Left lung (tissue), 10 donors: ENCODE results near the gene GPC1. TPM values are rescaled to one million over a fixed set of nuclear protein-coding genes. Genes with fewer than 3 reads are reported as not detected.
A peak's percentile ranks its signal among the peaks of the same experiment; 100 is the strongest.

Experiments
- ATAC-seq: fragments of 200-7000 bp; cut with Tn5 transposase; one replicate; pipeline ENCODE4 v1.9.1; 2020; ENCODE audit warnings: moderate library complexity
- DNase-seq, 4 donors: peaks; one replicate each; pipeline ENCODE4 v3.0.0-alpha.2; 2013 to 2020
- H3K27ac ChIP-seq, 2 donors: fragments of 200-600 bp; sonication (generic) in 1 of 2; one replicate each; pipeline versions ENCODE4 v1.5.0 to v1.8.0; 2020 to 2021
- H3K27me3 ChIP-seq, 2 donors: fragments of 200-600 bp; sonication (generic) in 1 of 2; one replicate each; pipeline versions ENCODE4 v1.5.0 to v1.8.0; 2020 to 2021
- H3K36me3 ChIP-seq, 2 donors: fragments of 200-600 bp; sonication (generic) in 1 of 2; one replicate each; pipeline versions ENCODE4 v1.5.0 to v1.8.0; 2020 to 2021
- H3K4me1 ChIP-seq, 2 donors: fragments of 200-600 bp; one replicate each; pipeline ENCODE4 v1.8.0; 2021
- H3K4me3 ChIP-seq, 2 donors: fragments of 200-600 bp; sonication (generic) in 1 of 2; one replicate each; pipeline versions ENCODE4 v1.5.0 to v1.8.0; 2020 to 2021; ENCODE audit warnings: mild to moderate bottlenecking in 1 of 2
- H3K9me3 ChIP-seq, 2 donors: fragments of 200-600 bp; sonication (generic) in 1 of 2; one replicate each; pipeline versions ENCODE4 v1.5.0 to v1.8.0; 2020 to 2021
- CTCF ChIP-seq, 2 donors: fragments of 200-600 bp; sonication (generic) in 1 of 2; IDR thresholded peaks; one replicate each; pipeline versions ENCODE4 v1.5.0 to v1.8.0; 2021; ENCODE audit warnings: antibody characterized with exemption in 2 of 2
- intact Hi-C, 2 donors: fragments of 100-400 bp; cut with DNase I; formaldehyde crosslinking; loops; one replicate each; pipeline versions ENCODE4 v1.11.2 to v1.14.2; 2022
- polyA plus RNA-seq, 6 donors: library from polyadenylated mRNA; unstranded; fragments of 120-200 nt; gene quantifications; one replicate each; pipeline ENCODE4 v1.2.1, GENCODE V29; 2013; ENCODE audit not compliant: insufficient read length in 6 of 6
- total RNA-seq, 2 donors: library from RNA; stranded (reverse); fragmentation: NEBNext Ultra II Directional; extraction: Animal tissue kit (Norgen Biotek cat#: 25700); gene quantifications; one replicate each; pipeline ENCODE4 v1.2.1, GENCODE V29; 2021
- donor health status: DM: no; HTN: yes; CAD: no.
- donor health status: DM: no; HTN: no; CAD: no.

Gene GPC1
- total and polyA plus RNA-seq, 8 donors = 24.6 to 63.4 (median 45.3) TPM

- Histone ChIP-seq H3K4me3 (no peak overlapping the region), H3K27me3 (peaks cover 0 to 38% of the 10 kb centered on the region in 2 donors), H3K9me3 (no peaks in the 10 kb centered on the region), H3K4me1 (no peaks in the 10 kb centered on the region), H3K36me3 (no peaks in the 10 kb centered on the region), H3K27ac (no peak overlapping the region)
- intact Hi-C loops = no loop called here
- no peak for TF ChIP-seq CTCF (IDR thresholded peaks at IDR 0.05)
- DNase-seq (peak in 2 of 4 donors; percentile 27 to 63), ATAC-seq (no peak)
Measured at GRCh38 chr2:240460781-240461431, 25.4 kb downstream of the GPC1 start.

GRCh38 chr2:240461471-240462072 is 26.1 kb downstream of the GPC1 start:
- H3K27ac ChIP-seq = no peak overlapping the region

GRCh38 chr2:240462073-240462706 is 26.7 kb downstream of the GPC1 start:
- Histone ChIP-seq H3K27me3 (peaks cover 0 to 25% of the 10 kb centered on the region in 2 donors), H3K4me1 (no peaks in the 10 kb centered on the region), H3K27ac (no peak overlapping the region), H3K4me3 (no peak overlapping the region), H3K9me3 (no peaks in the 10 kb centered on the region), H3K36me3 (peaks cover 0 to 4% of the 10 kb centered on the region in 2 donors)
- no peak for TF ChIP-seq CTCF (IDR thresholded peaks at IDR 0.05)
- intact Hi-C loops = no loop called here
- DNase-seq (peak in 2 of 4 donors; percentile 30 to 80), ATAC-seq (no peak)

More at GRCh38 chr2:240461471-240462072, 26.1 kb downstream of the GPC1 start:
- no peak overlapping the region for H3K4me3 ChIP-seq
- H3K36me3 ChIP-seq = peaks cover 0 to 1% of the 10 kb centered on the region in 2 donors
- no peaks in the 10 kb centered on the region for H3K9me3 ChIP-seq
- no peaks in the 10 kb centered on the region for H3K4me1 ChIP-seq
- peak in 2 of 4 donors; percentile 19 to 66 for DNase-seq
- intact Hi-C loops = no loop called here
- no peak for ATAC-seq
- peaks cover 0 to 31% of the 10 kb centered on the region in 2 donors for H3K27me3 ChIP-seq
- no peak for TF ChIP-seq CTCF (IDR thresholded peaks at IDR 0.05)

- Histone ChIP-seq H3K9me3 (no peaks in the 10 kb centered on the region), H3K27ac (no peak overlapping the region), H3K4me3 (no peak overlapping the region), H3K36me3 (peaks cover 0 to 4% of the 10 kb centered on the region in 2 donors), H3K4me1 (no peaks in the 10 kb centered on the region), H3K27me3 (peaks cover 0 to 19% of the 10 kb centered on the region in 2 donors)
- intact Hi-C loops = no loop called here
- DNase-seq = peak in 2 of 4 donors; percentile 24 to 68
- no peak for ATAC-seq
- TF ChIP-seq CTCF (IDR thresholded peaks at IDR 0.05) = no peak
Measured at GRCh38 chr2:240462707-240463273, 27.3 kb downstream of the GPC1 start.
